HG03095 (cell line): ENCODE results near the gene LSM11.
"Not testable (repeated sequence)": the region's sequence is repeated elsewhere in the genome, so short reads cannot be mapped to it uniquely, and the experiment has no call there.

Source experiments
- ATAC-seq: cut with Tn5 transposase; IDR thresholded peaks from one replicate; pipeline ENCODE4 v1.9.1; 2021; ENCODE audit warnings: moderate library complexity; ENCODE audit not compliant: unreplicated experiment

The LSM11 gene

GRCh38 chr5:157743163-157744050 lies at the start of gene LSM11:
Gene LSM11 (plus strand): TSS chr5:157743712. CDS start chr5:157743751, 39 bp downstream.
- ATAC-seq: peak; percentile 89

GRCh38 chr5:157693816-157694215 lies 49.7 kb upstream of the LSM11 start:
- not testable (repeated sequence) for ATAC-seq

DNA sequence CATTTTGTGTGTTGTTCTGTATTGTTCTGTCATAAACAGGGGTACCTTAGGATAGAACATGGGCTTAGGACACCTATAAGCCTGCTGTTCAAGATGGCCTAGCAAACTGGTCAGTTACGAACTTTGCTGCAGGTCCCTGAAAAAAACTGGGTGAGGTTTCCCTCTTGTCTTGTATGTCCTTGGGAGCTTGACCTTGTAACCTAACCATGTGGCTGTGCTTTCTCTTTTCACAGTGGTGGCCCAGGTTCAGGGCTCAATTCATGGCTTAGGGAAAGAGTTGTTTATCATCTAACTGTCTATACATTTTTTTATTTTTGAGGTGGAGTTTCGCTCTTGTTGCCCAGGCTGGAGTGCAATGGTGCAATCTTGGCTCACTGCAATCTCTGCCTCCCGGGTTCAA lies 47.4 kb upstream of the LSM11 start:
- ATAC-seq: not testable (repeated sequence)

- not testable (repeated sequence) for ATAC-seq
Measured at GRCh38 chr5:157698674-157699073, 44.8 kb upstream of the LSM11 start.

DNA sequence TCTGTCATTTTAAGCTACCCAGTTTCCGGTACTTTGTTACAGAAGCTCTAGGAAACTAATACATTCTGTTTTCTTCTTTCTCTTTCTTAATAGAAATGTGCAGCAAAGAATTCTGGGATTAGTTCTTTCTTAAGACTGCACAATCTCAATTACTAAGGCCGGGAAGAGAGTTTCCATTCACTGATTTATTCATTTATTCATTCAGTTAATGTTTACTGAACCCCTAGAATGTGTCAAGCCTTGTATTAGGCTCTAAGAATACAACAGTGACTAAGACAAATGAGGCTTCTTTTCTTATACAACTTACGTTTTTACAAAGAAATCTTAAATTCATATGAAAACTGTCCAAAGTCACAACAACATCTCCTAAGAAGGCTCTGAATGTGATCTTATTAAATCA lies 39.8 kb upstream of the LSM11 start:
- ATAC-seq: no peak

DNA sequence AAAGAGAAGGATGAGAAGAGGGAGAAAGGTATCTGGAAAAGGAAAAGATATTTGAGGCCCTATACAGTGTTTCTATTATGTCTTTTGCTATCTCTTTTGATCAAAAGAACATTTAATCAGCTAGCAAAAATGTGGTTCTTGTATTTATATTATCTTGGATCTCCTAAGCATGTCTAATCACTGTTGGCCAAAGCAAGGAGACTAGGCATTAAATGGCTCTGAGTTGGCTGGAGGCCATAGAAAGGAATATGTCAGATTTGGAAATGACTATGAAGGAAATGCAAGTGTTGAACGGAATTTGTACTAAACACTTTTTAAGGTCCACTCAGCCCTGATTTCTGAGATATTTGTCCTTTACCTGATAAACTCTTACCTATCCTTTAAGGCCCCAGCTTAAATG lies 34.6 kb upstream of the LSM11 start:
- ATAC-seq: no peak

GRCh38 chr5:157709346-157709745 lies 34.2 kb upstream of the LSM11 start:
- no peak for ATAC-seq

- no peak for ATAC-seq
Measured at GRCh38 chr5:157710431-157710830, 33.1 kb upstream of the LSM11 start.

- ATAC-seq: no peak
Measured at GRCh38 chr5:157710882-157711281, 32.6 kb upstream of the LSM11 start.

DNA sequence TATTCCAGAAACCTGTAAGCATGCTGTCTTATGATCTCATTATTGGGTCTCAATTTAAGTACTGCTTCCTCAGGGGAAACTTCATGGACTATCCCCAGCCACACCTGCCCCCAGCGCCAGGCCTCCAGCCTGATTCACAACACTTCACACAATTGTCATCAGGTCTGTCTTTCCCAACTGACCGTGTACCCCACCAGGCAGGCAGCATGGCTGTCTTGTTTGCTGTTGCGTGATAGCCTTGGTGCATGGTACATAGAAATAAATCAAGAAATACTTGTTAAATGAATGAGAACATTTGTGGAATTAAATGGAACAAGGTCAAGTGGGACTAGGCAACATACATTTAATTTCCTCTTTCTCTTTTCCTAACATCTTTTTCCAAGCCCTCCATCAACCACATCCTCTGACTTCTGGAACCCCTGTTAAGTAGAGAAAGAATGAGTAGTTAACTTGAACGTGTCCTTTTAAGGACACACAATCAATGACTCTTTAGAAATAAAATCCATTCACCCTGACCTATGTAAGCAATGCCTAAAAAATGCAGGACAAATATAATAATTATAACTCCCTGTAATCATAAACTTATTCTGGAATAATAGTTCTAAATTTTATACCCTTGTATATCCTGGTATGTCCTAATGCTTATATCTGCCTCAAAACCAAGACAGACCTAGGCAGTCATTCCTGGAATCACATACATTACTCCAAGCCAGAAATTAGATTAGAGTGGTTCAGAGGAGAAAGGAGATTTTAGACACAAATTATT lies 29.5 kb upstream of the LSM11 start:
- ATAC-seq: no peak

DNA sequence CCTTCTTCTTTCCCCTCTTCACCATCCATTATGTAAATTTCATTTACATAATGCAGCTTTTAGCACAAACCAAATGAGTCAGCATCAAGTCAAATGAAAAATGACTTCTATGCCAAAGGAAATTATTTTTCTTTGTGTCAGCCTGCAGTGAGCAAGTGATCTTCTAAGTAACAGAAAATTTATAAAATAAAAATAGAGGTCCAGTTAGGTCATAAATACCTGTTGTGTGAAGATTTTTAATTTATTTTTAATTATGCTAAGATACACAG lies 29.0 kb upstream of the LSM11 start:
- ATAC-seq: no peak

GRCh38 chr5:157718519-157718918 lies 25.0 kb upstream of the LSM11 start:
- peak; percentile 80 for ATAC-seq

GRCh38 chr5:157719245-157719644 lies 24.3 kb upstream of the LSM11 start:
- no peak for ATAC-seq

DNA sequence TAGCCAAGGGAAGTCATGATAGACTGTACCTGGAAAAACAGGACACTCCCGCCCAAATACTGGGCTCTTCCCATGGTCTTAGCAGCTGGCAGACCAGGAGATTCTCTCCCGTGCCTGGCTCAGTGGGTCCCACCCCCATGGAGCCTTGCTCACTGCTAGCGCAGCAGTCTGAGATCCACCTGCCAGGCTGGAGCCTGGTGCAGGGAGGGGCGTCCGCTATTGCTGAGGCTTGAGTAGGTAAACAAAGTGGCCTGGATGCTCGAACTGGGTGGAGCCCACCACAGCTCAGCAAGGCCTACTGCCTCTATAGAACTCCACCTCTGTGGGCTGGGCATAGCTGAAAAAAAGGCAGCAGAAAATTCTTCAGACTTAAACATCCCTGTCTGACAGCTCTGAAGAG lies 22.4 kb upstream of the LSM11 start:
- no peak for ATAC-seq

GRCh38 chr5:157722895-157723294 lies 20.6 kb upstream of the LSM11 start:
- not testable (repeated sequence) for ATAC-seq

- not testable (repeated sequence) for ATAC-seq
Measured at GRCh38 chr5:157726607-157727006, 16.9 kb upstream of the LSM11 start.

DNA sequence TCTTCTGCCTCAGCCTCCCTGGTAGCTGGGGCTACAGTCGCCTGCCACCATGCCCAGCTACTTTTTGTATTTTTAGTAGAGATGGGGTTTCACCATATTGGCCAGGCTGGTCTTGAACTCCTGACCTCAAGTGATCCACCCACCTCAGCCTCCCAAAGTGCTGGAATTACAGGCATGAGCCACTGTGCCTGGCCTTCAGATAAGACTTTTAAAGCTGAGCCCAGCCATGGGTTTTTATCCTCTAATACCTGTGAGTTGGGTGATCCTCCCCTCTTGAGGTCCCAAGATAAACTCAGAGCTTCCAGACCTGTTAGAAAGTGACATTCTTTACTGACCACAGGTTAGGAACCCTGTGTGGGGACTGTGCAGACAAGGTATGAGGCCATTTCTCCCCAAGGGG lies 15.7 kb upstream of the LSM11 start:
- ATAC-seq: not testable (repeated sequence)

GRCh38 chr5:157729858-157730257 lies 13.7 kb upstream of the LSM11 start:
- peak; percentile 81 for ATAC-seq

GRCh38 chr5:157730900-157731271 lies 12.6 kb upstream of the LSM11 start:
- no peak for ATAC-seq

DNA sequence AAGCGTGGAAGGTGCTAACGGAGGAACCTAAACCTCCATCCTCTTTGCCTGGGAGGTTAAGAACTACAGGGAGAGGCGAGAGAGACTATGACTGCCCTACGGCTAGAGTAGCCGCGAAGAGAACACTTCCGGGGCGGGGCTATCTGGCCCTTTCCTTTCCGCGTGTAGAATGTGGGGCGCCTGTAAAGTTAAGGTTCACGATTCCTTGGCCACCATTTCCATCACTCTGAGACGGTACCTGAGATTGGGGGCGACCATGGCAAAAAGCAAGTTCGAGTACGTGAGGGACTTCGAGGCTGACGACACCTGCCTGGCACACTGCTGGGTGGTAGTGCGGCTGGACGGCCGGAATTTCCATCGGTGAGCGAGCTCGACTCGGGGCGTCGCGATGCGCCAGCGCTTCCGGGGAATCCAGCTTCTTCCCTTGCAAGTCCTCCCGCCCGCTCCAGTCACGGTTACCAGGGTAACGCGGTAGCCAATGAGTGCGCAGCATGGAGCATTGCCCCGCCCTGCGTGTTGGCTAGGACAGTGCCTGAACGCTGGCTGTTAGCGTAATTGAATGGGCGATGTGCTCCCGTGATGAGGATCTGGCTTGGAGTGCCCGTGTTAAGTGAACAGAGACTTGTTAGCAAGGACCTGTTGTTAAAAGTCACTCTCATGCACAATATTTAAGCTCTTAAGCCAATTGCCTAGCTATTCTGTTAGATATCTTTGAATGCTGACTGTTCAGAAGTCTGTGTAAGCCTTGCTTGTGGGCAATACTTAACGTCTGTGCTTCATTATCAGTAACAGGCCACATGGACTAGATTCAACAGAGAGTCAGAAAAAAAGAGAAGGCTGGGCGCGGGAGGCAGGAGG lies 12.0 kb upstream of the LSM11 start, which contains the start of gene THG1L:
Gene THG1L (plus strand): TSS at position 149 of the 858 bp plus-strand sequence. CDS start 21 bp downstream, at position 170.
- ATAC-seq: peak; percentile 92

- ATAC-seq: no peak
Measured at GRCh38 chr5:157732130-157732514, 11.4 kb upstream of the LSM11 start.
